Measurements from ENCODE around the gene TJP1. TPM values are rescaled to one million over a fixed set of nuclear protein-coding genes. Genes with fewer than 3 reads are reported as not detected.

TJP1 gene
- total and polyA plus RNA-seq, 9 of the 15 experiments (the other 6 are each of a cell fraction or from before 2014, with no cell fraction given) = 9.1 to 39.3 (median 28.0) TPM

DNA sequence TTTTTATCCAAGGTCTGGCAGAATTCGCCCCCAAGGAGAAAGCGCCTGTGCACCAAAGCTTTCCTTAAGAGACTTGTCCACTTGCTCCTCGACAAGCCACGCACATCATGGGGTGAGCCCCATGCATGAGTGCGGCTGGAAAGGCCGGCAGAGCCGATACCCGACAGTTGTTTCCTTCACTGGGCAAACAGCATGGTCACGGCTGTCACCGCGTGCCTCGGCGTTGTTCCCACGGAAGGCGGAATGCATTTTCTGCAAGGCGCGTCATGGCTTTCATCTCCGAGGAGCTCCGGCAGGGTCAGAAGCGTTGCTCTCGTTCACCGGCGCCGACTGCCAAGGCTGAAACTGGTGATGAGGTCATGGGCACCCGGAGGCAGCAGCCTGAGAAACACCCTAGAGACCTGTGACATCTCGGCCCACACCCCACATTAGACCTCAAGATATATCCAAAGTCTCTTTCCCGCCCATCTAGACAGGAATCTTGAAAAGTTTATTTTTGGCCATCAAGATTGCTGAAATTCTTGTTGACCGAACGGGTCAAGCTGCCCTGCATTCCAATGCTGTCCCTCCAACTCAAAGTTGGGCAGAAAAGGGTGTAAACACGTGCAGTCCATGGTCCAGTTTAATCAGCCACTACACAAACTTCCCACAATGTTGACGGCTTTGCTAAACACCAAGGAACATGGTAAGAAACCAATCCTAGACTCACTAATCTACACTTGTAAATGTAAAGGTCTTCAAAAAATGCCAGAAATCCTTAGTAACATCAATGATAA, 604 bp upstream of the TJP1 start (continued):
- TF ChIP-seq HEY1 (CRISPR knock-in tag; IDR thresholded peaks at IDR 0.05; ENCODE audit: borderline replicate concordance) (no peak), POLR2A (conservative IDR thresholded peaks at IDR 0.05) (no peak), KDM1A (IDR thresholded peaks at IDR 0.05) (peak in 1 of 2 experiments; percentile 17; a peak in 1 of 4 replicates), NFIC (IDR thresholded peaks at IDR 0.05) (no peak), FOXM1 (IDR thresholded peaks at IDR 0.05; ENCODE audit: low read depth) (no peak), FOXM1 (CRISPR knock-in tag; IDR thresholded peaks at IDR 0.05; ENCODE audit: low read depth) (0 out of 2 replicates have a peak, but pooled peaks have one; percentile 16), ZNF347 (CRISPR knock-in tag; IDR thresholded peaks at IDR 0.05; ENCODE audit: low read depth) (no peak), NR1H2 (CRISPR knock-in tag; IDR thresholded peaks at IDR 0.05) (no peak), RBM14 (IDR thresholded peaks at IDR 0.05; ENCODE audit: borderline replicate concordance, insufficient read depth, low read depth, low read length) (0 out of 2 replicates have a peak, but pooled peaks have one; percentile 13), TARDBP (IDR thresholded peaks at IDR 0.05) (no peak)
- TF ChIP-seq, protein P1, sequence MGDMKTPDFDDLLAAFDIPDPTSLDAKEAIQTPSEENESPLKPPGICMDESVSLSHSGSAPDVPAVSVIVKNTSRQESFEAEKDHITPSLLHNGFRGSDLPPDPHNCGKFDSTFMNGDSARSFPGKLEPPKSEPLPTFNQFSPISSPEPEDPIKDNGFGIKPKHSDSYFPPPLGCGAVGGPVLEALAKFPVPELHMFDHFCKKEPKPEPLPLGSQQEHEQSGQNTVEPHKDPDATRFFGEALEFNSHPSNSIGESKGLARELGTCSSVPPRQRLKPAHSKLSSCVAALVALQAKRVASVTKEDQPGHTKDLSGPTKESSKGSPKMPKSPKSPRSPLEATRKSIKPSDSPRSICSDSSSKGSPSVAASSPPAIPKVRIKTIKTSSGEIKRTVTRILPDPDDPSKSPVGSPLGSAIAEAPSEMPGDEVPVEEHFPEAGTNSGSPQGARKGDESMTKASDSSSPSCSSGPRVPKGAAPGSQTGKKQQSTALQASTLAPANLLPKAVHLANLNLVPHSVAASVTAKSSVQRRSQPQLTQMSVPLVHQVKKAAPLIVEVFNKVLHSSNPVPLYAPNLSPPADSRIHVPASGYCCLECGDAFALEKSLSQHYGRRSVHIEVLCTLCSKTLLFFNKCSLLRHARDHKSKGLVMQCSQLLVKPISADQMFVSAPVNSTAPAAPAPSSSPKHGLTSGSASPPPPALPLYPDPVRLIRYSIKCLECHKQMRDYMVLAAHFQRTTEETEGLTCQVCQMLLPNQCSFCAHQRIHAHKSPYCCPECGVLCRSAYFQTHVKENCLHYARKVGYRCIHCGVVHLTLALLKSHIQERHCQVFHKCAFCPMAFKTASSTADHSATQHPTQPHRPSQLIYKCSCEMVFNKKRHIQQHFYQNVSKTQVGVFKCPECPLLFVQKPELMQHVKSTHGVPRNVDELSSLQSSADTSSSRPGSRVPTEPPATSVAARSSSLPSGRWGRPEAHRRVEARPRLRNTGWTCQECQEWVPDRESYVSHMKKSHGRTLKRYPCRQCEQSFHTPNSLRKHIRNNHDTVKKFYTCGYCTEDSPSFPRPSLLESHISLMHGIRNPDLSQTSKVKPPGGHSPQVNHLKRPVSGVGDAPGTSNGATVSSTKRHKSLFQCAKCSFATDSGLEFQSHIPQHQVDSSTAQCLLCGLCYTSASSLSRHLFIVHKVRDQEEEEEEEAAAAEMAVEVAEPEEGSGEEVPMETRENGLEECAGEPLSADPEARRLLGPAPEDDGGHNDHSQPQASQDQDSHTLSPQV (IDR thresholded peaks at IDR 0.05) = 0 out of 2 replicates have a peak, but pooled peaks have one; percentile 23
- TF ChIP-seq, protein P2, sequence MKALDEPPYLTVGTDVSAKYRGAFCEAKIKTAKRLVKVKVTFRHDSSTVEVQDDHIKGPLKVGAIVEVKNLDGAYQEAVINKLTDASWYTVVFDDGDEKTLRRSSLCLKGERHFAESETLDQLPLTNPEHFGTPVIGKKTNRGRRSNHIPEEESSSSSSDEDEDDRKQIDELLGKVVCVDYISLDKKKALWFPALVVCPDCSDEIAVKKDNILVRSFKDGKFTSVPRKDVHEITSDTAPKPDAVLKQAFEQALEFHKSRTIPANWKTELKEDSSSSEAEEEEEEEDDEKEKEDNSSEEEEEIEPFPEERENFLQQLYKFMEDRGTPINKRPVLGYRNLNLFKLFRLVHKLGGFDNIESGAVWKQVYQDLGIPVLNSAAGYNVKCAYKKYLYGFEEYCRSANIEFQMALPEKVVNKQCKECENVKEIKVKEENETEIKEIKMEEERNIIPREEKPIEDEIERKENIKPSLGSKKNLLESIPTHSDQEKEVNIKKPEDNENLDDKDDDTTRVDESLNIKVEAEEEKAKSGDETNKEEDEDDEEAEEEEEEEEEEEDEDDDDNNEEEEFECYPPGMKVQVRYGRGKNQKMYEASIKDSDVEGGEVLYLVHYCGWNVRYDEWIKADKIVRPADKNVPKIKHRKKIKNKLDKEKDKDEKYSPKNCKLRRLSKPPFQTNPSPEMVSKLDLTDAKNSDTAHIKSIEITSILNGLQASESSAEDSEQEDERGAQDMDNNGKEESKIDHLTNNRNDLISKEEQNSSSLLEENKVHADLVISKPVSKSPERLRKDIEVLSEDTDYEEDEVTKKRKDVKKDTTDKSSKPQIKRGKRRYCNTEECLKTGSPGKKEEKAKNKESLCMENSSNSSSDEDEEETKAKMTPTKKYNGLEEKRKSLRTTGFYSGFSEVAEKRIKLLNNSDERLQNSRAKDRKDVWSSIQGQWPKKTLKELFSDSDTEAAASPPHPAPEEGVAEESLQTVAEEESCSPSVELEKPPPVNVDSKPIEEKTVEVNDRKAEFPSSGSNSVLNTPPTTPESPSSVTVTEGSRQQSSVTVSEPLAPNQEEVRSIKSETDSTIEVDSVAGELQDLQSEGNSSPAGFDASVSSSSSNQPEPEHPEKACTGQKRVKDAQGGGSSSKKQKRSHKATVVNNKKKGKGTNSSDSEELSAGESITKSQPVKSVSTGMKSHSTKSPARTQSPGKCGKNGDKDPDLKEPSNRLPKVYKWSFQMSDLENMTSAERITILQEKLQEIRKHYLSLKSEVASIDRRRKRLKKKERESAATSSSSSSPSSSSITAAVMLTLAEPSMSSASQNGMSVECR (CRISPR knock-in tag; IDR thresholded peaks at IDR 0.05) = 0 out of 2 replicates have a peak, but pooled peaks have one; percentile 9
- TF ChIP-seq, protein P3, sequence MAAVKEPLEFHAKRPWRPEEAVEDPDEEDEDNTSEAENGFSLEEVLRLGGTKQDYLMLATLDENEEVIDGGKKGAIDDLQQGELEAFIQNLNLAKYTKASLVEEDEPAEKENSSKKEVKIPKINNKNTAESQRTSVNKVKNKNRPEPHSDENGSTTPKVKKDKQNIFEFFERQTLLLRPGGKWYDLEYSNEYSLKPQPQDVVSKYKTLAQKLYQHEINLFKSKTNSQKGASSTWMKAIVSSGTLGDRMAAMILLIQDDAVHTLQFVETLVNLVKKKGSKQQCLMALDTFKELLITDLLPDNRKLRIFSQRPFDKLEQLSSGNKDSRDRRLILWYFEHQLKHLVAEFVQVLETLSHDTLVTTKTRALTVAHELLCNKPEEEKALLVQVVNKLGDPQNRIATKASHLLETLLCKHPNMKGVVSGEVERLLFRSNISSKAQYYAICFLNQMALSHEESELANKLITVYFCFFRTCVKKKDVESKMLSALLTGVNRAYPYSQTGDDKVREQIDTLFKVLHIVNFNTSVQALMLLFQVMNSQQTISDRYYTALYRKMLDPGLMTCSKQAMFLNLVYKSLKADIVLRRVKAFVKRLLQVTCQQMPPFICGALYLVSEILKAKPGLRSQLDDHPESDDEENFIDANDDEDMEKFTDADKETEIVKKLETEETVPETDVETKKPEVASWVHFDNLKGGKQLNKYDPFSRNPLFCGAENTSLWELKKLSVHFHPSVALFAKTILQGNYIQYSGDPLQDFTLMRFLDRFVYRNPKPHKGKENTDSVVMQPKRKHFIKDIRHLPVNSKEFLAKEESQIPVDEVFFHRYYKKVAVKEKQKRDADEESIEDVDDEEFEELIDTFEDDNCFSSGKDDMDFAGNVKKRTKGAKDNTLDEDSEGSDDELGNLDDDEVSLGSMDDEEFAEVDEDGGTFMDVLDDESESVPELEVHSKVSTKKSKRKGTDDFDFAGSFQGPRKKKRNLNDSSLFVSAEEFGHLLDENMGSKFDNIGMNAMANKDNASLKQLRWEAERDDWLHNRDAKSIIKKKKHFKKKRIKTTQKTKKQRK (IDR thresholded peaks at IDR 0.05; ENCODE audit: borderline replicate concordance, low read depth, low read length) = no peak
- TF ChIP-seq, protein P4, sequence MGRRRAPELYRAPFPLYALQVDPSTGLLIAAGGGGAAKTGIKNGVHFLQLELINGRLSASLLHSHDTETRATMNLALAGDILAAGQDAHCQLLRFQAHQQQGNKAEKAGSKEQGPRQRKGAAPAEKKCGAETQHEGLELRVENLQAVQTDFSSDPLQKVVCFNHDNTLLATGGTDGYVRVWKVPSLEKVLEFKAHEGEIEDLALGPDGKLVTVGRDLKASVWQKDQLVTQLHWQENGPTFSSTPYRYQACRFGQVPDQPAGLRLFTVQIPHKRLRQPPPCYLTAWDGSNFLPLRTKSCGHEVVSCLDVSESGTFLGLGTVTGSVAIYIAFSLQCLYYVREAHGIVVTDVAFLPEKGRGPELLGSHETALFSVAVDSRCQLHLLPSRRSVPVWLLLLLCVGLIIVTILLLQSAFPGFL (CRISPR knock-in tag; IDR thresholded peaks at IDR 0.05) = 0 out of 2 replicates have a peak, but pooled peaks have one; percentile 63
